BJ (cell line): ENCODE measurements around the gene SCAND1. TPM values are rescaled to one million over a fixed set of nuclear protein-coding genes. Genes with fewer than 3 reads are reported as not detected.

Experiments
- CTCF ChIA-PET: fragments of 350-600 bp; formaldehyde crosslinking; extraction: SDS; loops from one replicate; lab custom pipeline; 2021; ENCODE audit warnings: antibody characterized with exemption, inconsistent platforms; lab: Yijun Ruan, JAX
- POLR2A ChIA-PET: fragments of 300-600 bp; sonication (Branson Sonifier 250); formaldehyde crosslinking; extraction: SDS; loops from one replicate; lab custom pipeline; 2021; ENCODE audit warnings: antibody characterized with exemption; lab: Charles Lee
- DNase-seq: peaks from one replicate; pipeline ENCODE4 v3.0.0-alpha.2; 2011; ENCODE audit warnings: low read depth
- H3K27me3 ChIP-seq: 2 replicates; pipeline ENCODE4 v1.6.0; 2011; ENCODE audit warnings: low read length; ENCODE audit not compliant: control insufficient read depth, insufficient read depth
- H3K36me3 ChIP-seq: 2 replicates; pipeline ENCODE4 v1.5.1; 2011; ENCODE audit warnings: low read length; ENCODE audit not compliant: control insufficient read depth, insufficient read depth
- H3K4me3 ChIP-seq: 2 replicates; pipeline ENCODE4 v1.5.1; 2011; ENCODE audit warnings: low read depth, mild to moderate bottlenecking, control low read depth, low read length
- polyA plus RNA-seq: library from polyadenylated mRNA; depleted of rRNA; stranded (reverse); fragments of >200 nt; gene quantifications from 2 replicates; pipeline ENCODE4 v1.2.3, GENCODE V29; 2011
- TF ChIP-seq, protein P1 (sequence below): IDR thresholded peaks from 2 replicates; pipeline ENCODE4 v1.5.1; 2011; ENCODE audit warnings: low read depth, mild to moderate bottlenecking, control low read depth, inconsistent platforms, low read length, moderate library complexity; ENCODE audit not compliant: insufficient read depth

Gene SCAND1
- polyA plus RNA-seq, 1 experiment: 15.8 TPM

DNA sequence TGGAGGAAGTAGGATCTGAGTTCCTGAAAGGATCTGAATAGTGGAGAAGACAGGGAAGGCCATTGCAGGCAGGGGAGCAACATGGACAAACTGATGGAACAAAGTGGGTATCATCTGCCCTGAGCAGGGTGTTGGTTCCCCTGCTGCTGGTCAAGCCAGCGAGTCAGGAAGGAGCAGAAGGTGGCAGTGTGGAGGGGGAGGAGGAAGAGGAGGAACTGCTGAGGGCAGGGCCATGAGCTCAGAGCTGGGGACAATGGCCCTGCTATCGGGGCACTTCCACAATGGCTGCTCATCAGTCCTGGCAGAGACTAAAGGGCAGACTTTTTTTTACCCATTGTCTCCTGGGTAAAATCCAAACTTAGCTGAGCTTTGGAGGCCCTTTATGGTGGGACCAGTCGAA lies 27.7 kb upstream of the SCAND1 start:
- Histone ChIP-seq H3K4me3 (no peak overlapping the region), H3K36me3 (no peaks in the 10 kb centered on the region), H3K27me3 (peaks cover 7% of the 10 kb centered on the region)
- DNase-seq: no peak
- CTCF ChIA-PET: interaction anchor here (1.5 to 10.6 kb wide), 3 partner anchors 10 to 156 kb away, joined by 9 to 131 read pairs (median 13); partner anchors contain the start of gene SCAND1
- POLR2A ChIA-PET: no interaction called here
- TF ChIP-seq, protein P1, sequence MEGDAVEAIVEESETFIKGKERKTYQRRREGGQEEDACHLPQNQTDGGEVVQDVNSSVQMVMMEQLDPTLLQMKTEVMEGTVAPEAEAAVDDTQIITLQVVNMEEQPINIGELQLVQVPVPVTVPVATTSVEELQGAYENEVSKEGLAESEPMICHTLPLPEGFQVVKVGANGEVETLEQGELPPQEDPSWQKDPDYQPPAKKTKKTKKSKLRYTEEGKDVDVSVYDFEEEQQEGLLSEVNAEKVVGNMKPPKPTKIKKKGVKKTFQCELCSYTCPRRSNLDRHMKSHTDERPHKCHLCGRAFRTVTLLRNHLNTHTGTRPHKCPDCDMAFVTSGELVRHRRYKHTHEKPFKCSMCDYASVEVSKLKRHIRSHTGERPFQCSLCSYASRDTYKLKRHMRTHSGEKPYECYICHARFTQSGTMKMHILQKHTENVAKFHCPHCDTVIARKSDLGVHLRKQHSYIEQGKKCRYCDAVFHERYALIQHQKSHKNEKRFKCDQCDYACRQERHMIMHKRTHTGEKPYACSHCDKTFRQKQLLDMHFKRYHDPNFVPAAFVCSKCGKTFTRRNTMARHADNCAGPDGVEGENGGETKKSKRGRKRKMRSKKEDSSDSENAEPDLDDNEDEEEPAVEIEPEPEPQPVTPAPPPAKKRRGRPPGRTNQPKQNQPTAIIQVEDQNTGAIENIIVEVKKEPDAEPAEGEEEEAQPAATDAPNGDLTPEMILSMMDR: no peak

DNA sequence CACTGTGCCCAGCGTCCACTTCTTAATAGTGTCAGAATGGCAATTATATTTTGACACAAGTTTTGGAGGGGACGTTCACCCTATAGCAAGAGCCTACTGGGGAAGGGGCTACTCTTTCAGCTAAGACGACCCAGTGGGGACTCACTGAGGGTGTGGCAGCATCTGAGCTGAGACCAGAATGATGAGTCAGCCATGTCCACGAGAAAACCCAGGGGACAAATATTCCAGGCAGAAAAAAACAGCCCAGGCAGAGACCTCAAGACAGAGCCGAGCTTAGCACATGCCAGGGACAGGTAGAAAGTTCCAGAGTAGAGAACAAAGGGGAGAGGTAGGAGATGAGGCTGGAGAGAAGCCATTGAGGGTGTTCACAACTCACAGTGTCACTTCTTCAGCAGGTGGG lies 25.2 kb upstream of the SCAND1 start:
- ChIA-PET POLR2A (interaction anchor here (0.5 kb wide), 1 partner anchor 12 kb away, joined by 10 read pairs; no protein-coding TSS in a partner anchor), CTCF (interaction anchor here (3.5 to 10.6 kb wide), 2 partner anchors 13 to 159 kb away, joined by 13 to 131 read pairs; no protein-coding TSS in a partner anchor)
- Histone ChIP-seq H3K36me3 (no peaks in the 10 kb centered on the region), H3K27me3 (peaks cover 7% of the 10 kb centered on the region), H3K4me3 (no peak overlapping the region)
- TF ChIP-seq, protein P1: no peak
- no peak for DNase-seq

DNA sequence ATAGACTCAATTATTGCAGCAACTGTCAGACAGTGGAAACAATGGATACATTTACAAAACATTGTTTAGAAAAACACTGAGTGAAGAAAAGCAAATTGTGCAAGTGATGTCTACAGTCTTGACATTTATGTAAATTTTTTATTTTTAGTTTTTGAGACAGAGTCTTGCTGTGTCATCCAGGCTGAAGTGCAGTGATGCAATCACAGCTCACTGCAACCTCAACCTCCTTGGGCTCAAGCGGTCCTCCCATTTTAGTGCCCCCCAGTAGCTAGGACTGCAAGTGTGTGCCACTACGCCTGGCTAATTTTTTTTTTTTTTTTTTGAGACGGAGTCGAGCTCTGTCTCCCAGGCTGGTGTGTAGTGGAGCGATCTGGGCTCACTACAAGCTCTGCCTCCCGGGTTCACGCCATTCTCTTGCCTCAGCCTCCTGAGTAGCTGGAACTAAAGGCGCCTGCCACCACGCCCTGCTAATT lies 23.8 kb upstream of the SCAND1 start:
- Histone ChIP-seq H3K36me3 (no peaks in the 10 kb centered on the region), H3K4me3 (no peak overlapping the region), H3K27me3 (peaks cover 7% of the 10 kb centered on the region)
- POLR2A ChIA-PET: no interaction called here
- no peak for DNase-seq
- CTCF ChIA-PET: interaction anchor here (1.7 to 10.6 kb wide), 2 partner anchors 14 to 160 kb away, joined by 9 to 131 read pairs; no protein-coding TSS in a partner anchor
- TF ChIP-seq, protein P1: no peak

DNA sequence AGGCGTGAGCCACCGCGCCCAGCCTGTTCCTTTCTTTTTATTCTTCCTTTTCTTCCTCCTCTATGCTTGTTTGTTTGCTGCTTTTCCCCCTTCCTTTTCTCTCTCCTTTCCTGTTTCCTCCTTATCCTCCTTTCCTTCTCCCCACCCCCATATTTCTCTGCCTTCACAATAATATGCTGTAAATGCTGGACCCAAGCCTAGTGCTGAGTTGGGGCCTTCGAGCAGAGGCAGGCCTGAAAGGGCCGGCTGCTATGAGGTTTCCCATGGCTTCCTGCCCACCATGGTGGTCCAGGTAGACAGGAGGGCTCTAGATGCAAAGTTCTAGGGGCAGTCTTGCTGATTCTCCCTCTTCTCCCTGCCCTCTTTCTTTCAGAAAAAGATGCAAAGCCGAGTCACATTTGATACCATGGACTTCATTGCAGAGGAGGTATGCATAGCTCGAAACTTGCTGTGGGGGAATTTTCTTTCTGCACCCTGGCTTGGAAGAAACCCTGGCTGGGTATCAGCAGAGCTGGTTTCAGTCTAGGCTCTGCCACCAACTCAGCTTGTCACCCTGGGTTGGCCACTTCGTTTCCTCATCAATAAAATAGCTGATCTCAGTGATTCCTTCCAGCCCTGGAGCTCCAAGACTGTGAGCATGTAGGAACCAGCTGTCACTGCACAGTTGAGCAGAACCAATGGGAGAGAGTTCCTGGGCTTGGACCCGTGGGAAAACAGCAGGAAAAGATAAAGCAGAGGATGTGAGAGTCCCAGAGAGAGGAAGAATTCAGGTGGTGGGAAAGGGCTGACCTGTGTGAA lies 21.5 kb upstream of the SCAND1 start:
- POLR2A ChIA-PET: no interaction called here
- TF ChIP-seq, protein P1: no peak
- no peak overlapping the region for H3K4me3 ChIP-seq
- DNase-seq: no peak
- CTCF ChIA-PET: interaction anchor here (0.9 to 10.6 kb wide), 4 partner anchors 9 to 224 kb away, joined by 3 to 131 read pairs (median 4); partner anchors contain the start of gene SCAND1
- peaks cover 2% of the 10 kb centered on the region; the same call in 1 of the 2 replicates for H3K27me3 ChIP-seq
- H3K36me3 ChIP-seq: no peaks in the 10 kb centered on the region

DNA sequence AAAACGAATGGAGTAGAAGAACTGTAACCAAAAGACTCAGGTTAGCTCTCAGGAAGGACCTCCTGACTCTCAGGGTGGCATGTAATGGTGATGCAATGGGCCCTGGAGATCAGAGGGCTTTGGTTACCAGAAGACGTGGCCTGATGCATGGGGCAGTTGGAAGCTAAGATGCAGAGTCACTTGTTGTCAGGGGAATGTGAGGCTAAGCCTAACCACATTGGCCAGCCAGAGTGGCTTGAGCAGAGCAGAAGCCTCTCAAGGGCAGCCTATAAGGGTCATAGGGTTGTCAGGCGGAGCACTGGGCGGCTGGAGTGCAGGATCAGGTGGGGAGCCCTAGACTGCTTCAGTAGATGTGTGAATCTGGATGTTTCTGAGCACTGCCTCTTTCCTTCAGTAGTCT lies 20.0 kb upstream of the SCAND1 start:
- ChIA-PET POLR2A (no interaction called here), CTCF (interaction anchor here (1.3 kb wide), 1 partner anchor 21 kb away, joined by 3 read pairs; no protein-coding TSS in a partner anchor)
- Histone ChIP-seq H3K27me3 (no peaks in the 10 kb centered on the region), H3K4me3 (no peak overlapping the region), H3K36me3 (no peaks in the 10 kb centered on the region)
- TF ChIP-seq, protein P1: no peak
- no peak for DNase-seq
